NCI-H748 (cell line): Measurements from ENCODE around the gene ADGRL3.

Source experiments
- DNase-seq: peaks from one replicate; lab custom pipeline; 2025; ENCODE audit not compliant: unreplicated experiment; lab: John Stamatoyannopoulos, UW

ADGRL3 gene

DNA sequence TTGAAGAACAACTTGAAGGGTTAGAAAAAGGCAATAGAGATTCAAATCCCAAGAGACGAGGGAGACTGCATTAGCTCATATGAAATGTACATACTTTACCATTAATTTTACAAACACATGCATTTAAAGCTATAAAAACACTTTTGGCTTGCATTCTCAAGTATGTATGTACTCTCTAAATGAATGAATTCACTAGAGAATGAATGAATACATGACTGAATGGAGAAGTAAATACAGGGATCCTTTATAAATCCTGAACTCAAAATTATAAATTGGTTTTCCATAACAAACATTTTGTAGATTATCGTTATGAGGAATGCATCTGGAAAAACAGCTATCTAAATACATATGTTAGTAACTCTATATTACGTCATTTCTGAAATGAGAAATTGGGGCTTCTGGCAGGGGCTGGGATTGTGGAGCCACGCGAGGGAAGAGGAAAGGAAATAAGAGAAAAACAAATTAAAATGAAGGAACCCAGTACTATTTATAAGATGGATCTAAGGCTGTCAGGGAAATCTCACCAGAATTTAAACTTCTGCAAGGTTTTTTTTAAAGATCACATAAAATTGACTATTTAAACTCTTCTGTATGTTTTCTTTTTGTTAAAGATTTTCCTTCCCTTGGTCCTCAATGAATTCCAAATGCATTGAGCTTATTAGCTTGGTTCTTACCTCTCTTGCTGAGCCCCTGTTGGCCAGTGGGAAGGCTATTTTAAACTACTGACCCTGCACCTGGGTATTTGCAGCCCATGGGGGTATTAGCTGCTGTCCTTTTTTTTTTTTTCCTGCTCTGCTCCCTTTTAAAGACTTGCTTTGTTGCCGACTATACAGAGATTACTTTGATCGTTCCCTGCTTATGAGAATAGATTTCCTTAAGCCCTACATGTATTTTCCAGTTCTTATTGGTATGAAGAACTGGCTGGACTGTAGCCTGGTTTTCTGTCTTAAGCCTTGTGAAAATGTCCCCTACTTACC is 207.8 kb downstream of the ADGRL3 start:
- DNase-seq = peak; percentile 84

DNA sequence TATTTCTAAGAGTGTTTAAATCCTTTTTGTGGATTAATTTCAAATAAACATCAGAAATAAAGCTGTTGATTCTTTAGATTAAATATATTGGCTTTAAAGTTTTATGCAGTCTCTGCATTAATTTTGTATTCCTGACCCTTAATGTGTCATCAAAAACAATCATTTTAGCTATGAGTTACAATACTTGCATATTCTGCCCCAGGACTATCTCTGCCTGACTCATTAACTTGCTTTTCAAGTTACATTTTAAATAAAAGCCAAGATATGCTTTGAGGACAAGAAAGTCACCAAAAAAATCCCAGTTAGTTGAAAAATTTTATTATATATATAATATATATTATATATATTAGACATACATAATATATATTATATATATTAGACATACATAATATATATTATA is 208.7 kb downstream of the ADGRL3 start:
- DNase-seq = no peak

DNA sequence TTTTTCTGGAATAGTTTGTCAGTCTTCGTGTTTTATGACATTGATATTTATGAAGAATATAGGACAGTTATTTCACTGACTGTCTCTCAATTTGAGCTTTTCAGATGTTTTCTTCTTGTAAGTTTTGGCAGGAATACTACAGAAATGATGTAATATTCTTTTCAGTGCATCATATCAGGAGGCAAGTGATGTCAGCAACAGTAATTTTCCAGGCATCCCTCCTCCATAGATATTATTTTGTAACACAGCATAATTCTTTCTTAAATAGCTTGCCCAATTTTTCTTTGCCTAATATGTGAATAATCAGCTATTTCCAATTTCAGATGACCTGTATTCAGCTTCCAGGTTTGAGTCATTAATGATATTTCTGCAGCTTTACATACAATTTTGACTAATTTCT is 211.1 kb downstream of the ADGRL3 start:
- no peak for DNase-seq

DNA sequence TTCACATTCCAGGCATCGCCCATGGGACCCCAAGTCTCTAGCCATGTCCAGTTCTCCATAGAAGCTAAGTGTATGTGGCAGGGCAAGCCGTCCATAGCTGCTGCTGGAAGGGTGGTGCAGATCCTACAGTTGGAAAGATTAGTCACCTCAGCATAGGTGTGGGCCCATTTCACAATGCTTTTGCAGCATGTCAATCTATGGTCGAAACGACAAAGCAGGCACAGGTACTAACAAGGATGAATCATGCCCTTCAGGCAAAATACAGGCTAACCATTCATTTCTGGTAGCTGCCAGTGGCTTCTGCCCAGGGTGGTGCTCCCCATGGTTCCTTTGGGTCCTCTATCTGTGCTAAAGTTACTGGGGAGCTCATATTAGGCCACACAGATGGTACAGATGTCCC is 225.2 kb downstream of the ADGRL3 start:
- no peak for DNase-seq

DNA sequence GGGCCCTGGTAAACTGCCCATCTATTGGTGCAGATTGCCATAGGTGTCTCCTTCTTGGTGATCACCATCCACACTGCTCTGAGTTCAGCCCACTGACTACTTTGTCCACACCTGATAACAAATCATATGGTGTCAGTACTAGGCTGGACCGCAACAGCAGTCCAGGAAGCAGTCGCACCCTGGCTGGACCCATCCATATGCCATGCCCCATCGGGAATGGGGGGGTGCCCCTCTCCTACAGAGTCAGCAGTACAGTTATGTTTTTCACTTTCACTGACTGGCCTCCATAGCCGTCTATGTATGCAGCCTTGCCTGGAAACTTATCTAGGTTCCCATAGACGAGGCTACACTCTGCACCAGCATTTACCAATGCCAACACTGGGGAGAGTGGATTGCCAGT is 226.1 kb downstream of the ADGRL3 start:
- no peak for DNase-seq

DNA sequence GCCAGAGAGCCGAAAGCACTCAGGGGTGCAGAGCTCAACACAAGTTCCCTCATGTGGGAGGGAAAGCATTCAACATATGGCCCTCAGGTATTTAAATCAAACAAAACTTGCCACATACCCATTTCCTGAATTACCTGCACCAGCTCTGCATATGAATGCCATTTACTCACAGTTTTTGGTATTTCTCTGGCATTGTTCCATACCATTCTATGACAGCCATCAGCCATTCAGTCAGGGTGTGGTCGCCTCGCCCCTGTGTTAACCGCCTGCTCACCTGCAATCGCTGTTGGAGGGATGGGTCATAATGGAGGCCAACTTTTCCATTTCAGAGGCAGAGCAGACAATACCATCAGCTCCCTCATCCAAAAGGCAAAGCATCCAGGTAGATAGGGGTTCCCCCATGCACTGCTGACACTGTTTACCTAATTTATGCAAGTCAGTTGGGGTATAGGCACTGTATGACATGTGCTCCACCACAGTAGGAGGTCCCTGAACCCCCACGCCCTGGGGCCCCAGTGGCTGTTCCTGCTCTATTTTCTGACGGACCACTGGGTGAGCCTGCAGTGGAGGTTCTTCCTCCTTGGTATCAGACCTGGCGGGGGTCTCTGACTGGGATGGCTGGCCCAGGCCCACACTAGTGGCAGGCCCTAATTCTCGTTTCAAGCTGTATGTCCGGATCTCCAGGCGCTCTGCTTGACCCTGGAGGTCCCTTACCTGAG is 227.1 kb downstream of the ADGRL3 start:
- peak; percentile 35 for DNase-seq

DNA sequence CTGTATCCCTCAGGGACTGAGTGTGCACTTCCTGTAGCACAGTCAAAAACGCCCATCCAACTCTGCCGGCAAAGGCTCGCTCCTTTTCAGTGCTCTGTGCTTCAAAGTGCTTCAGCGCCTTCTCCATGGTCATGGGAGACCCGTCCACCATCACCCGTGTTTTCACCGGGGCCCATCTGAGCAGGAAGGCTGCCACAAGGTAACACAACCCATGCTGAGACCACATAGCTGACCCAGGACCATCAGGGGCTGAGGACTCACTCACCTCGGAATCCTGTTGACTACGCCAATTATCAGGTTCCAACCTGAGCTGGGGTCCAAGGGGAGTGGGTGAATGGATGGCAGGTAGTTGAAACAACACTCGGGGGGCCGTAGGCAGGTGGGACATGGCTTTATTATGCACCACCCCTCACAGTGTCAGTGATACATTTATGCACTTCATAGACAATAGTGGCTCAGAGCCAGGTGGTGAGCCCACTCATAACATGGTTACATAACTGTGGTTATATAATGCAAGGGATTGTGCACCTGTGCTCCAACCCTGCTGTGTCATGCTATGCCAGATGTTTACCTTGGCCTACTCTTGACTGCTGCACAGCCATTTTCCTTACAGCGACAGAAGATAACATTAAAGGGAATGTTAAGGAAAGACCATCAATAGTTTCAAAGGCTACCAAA is 227.8 kb downstream of the ADGRL3 start:
- DNase-seq = peak; percentile 91

DNA sequence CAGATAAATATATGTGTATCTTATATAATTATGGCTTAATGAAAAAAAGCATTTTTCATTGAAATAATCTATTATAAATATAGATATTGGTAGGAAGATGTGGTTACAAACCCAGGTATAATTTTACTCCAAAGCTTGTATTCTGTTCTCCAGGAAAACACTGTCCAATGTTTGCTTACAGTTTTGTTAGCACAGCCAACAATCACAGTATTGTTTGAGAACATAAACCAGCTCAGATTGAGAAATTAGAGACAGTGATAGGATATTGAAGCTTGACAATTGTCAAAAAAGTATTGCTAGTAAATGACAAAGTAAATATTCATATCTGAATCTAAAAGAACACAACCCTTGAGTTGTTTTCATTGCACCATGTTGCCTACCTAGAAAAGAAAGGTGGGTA is 228.8 kb downstream of the ADGRL3 start:
- peak; percentile 69 for DNase-seq

DNA sequence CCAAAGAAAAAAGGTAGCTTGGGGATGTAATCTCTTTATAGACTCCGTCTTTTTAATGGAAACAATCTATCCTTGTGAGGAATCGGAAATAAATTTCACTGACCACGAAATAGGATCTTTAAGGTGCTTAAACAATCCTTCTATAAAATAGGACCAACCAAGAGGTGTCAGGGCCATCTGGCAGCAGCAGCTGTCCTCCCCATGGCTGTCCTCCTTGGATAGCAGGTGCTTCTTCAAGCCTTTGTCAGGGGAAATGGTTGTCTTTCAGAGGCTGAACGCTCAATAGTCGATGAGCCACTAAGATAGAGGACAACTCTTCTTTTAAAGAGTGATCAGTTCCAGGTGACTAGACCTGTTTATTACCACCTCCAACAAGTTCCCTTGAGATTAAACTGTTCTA is 231.0 kb downstream of the ADGRL3 start:
- no peak for DNase-seq

DNA sequence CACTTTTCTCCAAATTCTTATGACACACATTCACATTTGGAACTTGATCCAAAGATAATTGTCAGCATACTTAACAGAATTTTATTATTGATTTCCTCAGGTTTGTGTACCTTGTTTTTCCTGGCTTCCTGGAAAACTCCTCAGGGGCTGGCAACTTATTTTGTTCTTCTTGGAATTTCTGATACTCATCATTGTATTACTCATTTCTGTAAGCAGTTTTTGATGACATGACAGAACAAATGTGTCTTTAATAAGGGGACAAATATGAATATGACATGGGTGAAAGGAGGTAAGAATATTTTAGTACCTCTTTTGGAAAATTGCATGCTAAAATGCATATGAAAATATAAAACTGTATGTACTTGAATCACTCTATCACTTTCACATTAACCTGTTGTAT is 237.8 kb downstream of the ADGRL3 start:
- DNase-seq = no peak

DNA sequence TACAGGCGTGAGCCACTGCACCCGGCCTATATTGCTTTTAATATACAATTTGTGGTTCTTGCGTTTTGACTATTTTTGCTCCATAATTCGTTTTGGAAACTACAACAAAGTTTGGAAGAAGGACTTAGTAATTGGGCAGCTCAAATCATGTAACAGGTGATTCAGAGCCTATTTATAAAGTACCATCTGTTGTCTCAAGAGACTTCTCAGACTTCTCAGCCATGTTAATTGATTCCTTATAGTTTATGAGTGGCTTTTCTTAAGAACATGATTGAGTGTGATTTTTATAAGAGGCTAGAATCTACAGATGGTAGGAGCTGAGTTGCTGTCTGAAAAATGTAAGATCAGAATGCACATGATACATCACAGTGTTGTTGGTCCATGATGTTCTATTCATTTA is 240.2 kb downstream of the ADGRL3 start:
- no peak for DNase-seq

DNA sequence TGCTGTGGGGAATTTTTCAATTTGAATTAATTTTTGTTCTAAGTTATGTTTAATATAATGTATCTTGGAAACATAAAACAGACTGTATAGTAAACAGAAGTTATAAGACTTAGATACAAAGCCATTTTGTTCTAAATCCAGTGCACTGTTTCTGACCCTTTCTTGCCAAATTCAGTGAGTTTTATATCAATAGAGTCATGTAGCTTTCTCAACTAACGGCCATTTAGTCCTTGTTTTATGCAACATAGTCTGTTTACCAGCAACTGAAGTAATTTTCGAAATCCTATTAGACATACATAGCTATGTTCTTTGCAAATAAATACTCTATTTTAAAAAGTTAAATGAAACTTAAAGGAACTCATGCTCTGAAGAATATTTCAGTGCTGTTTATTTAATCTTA is 242.8 kb downstream of the ADGRL3 start:
- DNase-seq = no peak

DNA sequence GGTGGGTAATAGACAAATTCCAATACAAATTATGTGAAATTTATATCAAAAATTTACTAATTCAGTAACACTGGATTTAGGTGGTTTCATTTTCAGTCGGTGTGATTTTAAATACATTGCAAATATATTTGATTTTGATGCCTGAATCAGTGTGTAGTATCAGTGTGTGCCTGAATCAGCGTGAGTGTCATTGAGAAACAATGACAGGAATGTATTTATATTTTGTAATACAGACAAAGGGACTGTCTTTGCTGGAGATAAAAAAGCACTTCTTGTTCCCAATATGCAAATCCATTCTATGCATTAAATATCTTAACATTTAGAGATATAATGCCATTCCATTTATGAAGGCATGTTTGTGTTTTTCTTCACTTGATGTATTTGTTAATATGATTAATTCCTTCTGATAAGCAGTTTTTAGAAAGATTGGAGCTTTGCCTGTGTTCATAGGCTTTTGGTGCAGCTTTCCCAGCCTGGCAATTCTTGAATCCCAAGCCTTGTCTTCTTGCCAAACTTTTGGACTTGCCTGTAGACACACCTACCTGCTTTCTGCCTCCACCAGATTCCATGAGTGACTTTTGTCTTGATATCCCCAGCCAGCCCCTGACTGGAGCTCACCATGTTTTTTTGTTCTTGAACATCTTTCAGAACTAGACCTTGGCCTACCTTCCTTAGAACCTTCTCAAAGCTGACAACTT is 243.8 kb downstream of the ADGRL3 start:
- no peak for DNase-seq

DNA sequence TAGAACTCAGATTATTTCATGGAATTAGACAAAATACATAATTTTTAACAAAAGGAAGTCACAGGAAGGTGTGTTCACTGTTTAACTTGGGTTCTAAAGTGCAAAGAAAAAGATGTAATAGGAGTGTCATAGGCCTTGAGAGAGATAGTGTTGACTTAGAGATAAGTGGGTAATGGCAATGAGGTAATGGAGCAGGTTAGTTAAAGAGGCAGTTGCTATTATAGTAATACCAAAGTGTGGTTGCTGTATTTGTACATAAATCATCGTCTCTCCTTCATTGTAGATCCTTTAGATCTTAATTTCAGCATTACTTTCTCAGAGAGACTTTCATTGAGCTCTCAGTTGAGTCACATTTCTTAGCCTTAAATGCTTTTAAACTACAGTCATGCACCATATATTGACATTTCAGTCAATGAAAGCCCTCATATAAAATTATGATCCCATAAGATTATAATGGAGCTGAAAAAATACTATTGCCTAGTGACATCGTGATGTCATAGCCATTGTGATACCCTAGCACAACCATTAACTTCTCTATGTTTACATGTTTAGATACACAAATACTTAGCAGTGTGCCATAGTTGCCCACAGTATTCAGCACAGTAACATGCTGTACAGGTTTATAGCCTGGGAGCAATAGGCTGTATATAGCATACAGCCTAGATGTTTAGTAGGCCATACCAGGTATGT is 245.4 kb downstream of the ADGRL3 start:
- peak; percentile 88 for DNase-seq

DNA sequence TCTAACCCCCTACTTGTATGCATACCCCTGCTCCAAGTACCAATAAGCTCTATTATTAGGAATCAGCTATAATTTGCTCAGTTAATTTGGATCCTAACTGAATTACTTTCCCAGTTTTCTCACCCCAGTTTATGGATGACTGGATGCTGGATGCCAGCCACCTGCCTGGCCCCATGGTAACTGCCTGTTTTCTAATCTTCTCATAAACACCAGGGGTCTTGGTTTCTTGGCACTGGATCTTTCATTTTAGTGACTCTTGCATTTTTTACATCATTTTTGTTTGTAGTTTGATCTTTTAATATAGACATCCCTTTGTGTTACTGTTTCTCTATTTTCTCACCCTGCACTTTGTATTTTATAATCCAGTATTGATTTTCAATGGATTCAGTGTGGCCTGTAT is 246.8 kb downstream of the ADGRL3 start:
- peak; percentile 17 for DNase-seq

DNA sequence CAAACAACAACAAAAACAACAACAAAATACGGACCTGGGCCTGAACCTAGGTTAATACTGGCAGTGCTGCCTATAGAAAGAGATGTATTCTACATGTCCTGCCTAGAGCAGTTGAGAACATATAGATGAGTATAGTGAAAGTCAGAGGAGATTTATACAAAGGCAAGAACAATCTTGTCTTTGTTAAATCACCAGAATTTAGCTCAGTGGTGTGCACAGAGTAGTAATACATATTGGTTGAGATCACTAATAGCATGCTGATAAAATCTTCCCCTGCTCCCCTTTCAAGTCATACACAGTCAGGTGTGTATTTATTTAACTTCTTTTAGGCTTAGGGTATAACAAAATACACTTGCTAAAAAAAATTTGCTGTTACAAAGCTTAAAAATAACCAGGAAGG is 247.8 kb downstream of the ADGRL3 start:
- DNase-seq = no peak

DNA sequence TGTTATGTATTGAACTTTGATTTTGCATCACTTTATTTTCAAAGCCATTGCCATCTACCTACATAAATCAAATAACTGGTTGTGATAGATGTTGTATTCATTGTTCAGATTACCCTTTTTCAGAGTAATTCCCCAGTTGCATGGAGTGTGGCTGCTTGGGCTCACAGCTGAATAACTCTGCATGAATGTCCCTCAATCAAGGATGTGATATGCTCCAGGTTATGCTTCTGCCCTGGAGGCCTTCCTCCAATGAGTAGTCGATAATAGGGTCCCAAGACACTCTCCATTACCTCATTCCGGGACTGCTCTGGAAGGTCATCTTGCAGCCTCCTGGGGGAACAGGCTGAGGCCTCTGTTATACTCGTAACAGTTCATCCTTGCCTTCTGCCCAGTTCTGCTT is 251.8 kb downstream of the ADGRL3 start:
- DNase-seq = no peak

DNA sequence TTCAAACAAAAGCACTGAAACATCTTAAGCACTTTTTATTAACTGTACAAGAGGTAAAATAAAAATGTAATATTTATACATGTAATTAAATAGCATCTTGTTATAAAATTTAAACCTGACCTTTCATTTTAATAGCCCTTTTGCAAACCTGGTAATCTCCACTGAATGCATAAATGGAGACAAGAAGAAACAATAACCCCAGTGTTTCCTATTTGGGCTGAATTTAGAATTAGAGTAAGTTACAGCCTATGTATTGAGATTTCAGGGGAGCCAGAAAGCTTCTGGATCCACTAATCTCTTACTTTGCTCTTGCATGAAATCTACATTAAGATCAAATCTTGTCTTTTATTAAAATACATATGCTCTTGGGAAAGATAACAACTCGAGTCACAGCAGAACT is 261.8 kb downstream of the ADGRL3 start:
- DNase-seq = no peak

DNA sequence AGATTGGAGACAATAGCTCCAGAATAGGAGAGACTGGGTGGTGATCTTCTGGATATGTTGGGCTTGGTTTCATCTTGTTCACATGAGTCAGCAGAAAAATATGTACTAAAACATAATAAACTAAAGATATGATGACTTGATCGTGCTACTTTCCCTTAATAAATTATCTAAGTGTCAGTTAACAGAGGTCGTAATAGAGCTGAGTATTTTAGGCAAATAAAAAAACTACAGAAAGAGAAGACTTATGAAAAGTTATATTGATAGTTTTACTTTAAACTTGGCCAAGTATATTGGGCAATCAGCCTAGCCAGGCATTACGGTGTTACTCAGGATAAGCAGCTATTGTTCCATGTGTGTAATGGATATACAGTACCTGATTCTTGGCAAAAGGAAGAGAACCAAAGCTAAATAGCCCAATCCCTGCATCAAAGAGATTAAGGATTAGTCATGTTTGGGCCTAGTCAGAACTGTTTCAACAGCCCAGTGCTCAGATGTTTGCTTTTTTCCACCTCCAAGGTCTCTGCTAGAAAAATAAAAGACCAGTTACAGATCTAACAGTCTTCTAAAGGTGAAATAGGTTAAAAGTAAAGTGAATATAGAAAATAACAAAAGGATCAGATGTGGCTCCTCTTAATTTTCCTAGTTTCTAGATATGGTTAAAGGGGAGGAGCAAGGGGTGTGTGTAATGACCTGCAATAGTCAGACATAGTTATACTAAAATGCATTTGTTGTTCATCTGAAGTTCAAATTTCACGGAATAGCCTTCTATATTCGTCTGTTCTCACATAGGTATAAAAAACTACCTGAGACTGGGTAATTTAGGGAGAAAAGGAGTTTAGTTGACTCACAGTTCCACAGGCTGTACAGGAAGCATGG is 262.6 kb downstream of the ADGRL3 start:
- no peak for DNase-seq
